COLO668 (cell line): ENCODE data around the gene SH2D1A.
"Not testable (repeated sequence)": the region's sequence is repeated elsewhere in the genome, so short reads cannot be mapped to it uniquely, and the experiment has no call there.

Experiments used
- DNase-seq: peaks from one replicate; lab custom pipeline; 2025; ENCODE audit not compliant: unreplicated experiment; lab: John Stamatoyannopoulos, UW

Gene SH2D1A

DNA sequence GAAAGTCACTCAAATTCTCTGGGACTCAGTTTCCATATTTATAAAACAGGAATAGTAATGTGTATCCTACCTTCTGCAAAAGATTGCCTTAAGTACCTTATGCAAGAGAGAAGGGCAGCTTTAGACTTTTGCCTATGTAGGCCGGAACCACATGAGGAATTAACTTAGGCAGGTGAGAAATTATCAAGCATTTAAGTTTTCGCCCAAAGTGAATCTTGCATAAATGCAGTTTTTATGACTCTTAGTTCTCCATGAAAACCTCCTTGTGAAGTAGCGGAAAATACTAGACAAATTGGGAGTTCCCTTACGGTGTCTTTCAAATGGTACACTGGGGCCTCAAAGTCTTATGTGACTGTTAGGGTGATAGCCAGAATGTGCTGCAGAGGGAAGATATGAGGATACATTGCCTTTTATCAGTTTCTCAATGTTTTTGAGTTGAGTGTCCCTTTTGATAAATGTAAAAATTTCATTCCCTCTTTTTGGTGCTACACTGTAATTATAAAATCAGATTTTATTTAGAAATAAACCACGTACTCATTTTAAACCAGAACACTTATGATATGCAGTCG, 2.6 kb downstream of the SH2D1A start:
- DNase-seq, result no peak

DNA sequence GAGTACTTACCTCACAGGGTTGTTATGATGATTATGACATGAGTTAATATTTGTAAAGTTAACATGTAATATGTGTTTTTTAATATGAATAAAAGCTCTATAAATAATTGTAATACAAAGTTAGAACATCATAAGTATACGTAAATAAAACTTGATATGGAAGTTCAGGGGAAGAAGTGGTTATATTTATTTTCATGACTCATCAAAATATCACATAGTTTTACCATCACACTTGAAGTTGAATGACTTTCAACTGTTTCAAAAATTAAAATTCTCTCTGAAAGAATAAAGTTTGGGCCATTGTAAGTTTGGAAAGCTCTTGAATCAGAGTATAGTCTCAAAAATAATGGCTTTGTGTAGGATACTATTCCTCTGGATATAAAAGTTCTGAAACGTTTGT, 8.3 kb downstream of the SH2D1A start:
- DNase-seq, result no peak

DNA sequence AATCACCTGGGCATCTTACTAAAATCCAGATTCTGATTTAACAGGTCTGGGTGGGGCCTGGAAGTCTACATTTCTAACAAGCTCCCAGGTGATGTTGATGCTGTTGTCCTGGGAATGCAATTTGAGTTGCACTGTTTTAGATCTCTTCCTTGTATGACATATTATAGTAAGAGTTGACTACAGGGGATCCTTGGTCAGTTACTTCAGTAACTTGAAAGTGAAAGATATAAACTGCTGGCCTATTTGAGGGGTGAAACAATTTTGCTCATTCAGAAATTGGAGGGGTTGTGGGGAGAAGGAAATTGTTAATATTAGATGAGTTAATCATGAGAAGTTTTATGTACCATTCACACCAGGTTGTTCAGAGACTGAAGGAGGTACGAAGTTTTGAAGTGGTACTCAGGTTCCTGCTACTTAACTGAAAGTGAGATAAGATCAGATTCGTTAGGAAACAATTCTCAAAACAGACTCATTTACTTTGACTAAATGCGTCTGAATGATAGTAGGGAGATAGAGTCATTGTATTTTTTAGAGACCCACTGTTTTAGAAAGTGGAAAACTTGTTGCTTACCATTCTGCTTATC, 12.5 kb downstream of the SH2D1A start:
- DNase-seq, result no peak

DNA sequence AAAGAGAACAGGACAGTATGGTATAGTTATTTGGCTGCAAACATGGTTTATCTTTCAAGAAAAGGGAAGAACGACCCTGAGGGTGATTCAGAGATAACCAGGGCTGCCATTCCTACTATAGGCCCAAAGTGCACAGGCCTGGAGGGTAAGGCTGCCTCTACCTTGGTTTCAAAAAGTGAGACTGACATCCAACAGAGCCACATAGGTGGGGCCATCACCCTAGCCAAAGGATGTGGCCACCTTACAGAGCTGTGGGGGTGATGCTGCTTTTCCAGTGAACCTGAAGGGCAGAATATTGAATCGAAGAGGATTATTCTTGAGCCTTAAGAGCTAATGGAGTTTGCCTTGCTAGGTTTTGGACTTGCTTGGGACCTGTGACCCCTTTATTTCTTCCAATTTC, 15.7 kb downstream of the SH2D1A start:
- no peak for DNase-seq

DNA sequence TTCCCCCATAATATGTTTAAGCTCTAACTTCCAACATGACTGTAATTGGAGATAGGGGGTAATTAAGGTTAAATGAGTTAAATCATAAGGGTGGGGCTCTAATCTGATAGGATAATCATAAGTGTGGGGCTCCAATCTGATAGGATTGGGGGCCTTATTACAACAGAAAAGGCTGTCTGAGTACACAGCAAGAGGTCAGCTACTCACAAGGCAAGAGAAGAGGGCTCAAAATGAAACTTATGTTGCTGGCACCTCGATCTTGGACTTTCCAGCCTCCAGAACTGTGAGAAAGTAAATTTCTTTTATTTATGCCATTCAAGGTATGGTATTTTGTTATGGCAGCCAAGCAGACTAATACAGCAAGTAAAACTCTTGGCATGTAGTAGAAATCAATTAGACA, 16.4 kb downstream of the SH2D1A start:
- DNase-seq, result no peak

DNA sequence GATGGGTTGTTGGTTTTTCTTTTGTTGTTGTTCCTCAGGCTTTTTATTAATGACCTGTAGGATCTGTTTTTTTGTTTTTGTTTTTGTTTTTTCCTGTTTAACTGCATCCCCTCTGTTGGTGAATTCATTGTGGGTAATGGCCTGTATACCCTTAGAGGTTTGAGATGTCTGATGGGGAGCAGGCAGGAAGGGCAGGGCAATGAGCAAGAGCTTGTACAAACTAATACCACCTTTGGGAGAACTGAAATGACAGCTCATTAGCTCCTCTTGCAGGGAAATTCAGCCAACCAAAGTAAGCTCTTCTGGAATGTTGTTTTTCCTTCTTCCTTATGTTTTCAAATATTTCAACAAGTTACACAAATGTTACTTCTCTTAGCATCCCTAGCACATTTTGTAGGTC, 23.4 kb downstream of the SH2D1A start:
- DNase-seq, result no peak

DNA sequence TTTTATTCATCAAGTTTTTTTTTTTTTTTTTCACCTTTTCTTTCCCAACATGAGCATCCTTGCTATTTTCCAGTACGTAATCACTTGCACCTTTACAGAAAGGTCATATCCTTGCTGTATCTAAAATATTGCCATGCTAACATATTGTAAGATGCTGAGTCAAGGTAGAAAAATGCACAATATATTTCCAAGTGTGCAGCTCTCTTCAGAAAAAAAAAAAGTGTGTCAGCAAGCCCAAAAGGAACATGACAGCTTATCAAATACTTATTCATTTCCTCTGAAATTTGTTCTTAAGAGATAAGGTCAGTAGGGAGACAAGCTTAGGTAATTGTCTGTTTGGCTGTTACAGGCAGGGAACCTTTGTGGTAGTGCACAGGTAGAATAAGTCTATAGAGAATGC, 27.0 kb downstream of the SH2D1A start:
- no peak for DNase-seq

DNA sequence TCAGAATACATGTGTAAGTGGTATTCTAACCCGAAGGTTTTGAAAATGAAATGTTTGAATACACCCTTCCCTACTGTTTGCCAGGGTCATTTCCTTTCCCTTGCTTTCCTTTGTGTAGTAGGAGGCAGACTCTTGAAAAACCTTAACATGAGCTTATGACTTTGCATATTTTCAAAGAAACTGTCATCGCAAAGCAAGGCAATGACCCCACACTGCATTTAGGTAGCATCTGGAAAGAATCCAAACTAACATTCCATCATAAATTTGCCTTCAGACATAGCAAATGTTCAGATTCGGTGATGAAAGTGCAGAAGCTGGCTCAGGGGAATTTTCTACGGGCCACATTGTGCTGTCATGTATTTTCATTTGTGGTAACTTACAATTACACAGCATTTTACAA, 32.3 kb downstream of the SH2D1A start:
- DNase-seq, result no peak

DNA sequence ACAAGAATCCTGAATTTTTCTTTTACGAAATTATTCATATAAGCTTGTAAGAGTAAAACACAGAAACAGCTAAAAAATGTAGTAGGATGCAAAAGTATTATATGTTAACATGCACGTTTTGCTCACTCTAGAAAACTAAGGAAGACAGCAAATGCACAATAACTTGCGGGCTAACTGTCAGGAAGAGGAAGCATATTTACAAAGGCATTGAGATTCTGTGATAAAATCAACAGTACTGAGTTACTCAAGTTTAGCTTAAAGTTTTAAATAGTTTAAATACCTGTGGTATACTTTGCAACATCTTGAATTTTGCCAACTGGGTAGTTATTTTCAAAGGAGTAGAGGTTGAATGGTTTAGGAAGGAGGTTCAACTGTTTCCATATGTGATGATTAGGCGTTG, 37.0 kb downstream of the SH2D1A start:
- no peak for DNase-seq

DNA sequence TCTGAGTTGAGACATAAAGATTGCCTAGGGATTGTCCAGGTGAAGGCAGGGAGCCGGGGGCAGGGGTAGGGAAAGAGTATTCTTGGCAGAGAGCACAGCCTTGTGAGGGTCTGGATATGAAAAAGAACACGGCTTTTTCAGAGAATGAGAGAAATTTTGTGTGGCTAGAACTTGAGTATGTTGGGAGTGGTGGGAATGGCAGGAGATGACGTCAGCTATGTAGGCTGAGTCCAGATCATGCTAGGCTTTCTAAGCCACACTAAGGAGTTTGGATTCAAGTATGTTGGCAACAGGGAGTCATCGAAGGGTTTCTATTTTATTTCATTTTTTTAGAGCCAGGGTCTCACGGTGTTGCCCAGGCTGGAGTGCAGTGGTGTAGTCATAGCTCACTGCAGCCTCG, 40.0 kb downstream of the SH2D1A start:
- DNase-seq, result no peak

DNA sequence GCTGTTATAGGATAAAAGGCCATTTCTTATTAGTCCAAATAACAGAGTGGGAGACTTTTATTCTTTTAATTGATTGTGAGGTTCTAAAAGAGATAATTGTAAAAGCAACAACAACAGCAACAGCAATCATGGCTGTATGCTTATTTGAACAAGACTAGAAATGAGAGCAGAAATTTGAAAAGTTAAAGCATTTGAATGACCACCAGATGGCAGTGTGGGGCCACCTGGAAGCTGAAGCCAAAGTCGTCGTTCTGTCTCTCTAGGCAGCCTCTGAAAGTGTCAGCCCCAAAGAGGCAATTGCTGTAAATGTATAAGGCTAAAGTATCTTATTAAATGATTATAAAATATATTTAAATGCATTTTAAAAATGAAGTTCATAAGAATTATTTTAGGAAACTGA, 42.2 kb downstream of the SH2D1A start:
- DNase-seq, result peak; percentile 61

DNA sequence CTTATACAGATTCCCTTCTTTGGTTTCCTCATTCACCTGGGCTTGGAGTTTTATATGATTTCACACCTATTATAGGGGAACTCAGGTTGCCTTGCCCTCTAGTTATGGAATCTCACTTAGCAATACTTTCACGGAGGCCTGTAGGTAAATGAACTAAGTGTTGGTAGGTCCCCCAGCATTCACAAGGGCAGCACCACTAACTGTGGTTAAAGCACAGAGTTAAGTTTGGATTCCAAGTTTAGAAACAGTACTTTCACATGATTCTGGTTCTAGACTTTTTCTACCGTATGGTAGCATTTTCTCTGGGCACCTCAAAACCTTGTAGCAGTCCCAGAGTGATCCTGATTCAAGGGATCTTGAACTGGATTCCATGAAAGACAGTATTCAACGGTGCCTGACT, 46.4 kb downstream of the SH2D1A start:
- DNase-seq, result no peak

DNA sequence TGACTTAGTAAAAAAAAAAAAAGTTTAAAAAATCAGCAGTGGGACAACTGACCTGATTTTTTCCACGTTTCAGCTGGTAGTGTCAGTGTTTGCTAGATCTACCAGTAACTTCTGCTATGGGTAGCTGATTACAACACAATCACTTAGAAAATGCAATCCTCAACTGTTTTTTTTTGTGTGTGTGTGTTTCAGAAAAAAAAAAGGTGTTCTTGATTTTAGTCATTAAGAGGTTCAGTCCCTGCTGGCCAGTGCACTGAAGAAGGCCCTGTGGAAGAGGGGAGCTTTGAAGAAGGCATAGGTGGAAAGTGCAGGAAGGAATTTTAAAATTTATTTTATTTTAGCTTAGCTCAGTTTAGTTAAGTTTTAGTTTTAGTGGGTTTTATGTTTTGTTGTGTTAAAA, 46.9 kb downstream of the SH2D1A start:
- no peak for DNase-seq

DNA sequence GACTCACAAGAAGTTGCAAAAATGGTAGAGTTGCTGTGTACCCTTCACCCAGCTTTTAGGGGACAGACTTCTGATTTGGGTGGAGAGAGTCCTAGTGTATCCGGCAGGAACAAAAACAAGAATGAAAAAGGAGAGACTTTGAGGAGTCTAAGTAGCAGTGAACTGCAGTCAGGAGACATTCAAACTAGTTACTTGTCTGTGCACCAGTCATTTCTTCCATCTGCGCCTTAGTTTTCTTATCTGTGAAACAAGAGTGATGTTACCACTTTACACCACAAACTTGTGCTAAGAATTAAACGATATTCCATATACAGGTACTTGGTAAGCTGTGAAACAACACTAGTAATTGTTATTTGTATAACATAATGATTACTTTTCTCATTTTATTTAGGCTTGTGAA, 47.3 kb downstream of the SH2D1A start:
- no peak for DNase-seq

DNA sequence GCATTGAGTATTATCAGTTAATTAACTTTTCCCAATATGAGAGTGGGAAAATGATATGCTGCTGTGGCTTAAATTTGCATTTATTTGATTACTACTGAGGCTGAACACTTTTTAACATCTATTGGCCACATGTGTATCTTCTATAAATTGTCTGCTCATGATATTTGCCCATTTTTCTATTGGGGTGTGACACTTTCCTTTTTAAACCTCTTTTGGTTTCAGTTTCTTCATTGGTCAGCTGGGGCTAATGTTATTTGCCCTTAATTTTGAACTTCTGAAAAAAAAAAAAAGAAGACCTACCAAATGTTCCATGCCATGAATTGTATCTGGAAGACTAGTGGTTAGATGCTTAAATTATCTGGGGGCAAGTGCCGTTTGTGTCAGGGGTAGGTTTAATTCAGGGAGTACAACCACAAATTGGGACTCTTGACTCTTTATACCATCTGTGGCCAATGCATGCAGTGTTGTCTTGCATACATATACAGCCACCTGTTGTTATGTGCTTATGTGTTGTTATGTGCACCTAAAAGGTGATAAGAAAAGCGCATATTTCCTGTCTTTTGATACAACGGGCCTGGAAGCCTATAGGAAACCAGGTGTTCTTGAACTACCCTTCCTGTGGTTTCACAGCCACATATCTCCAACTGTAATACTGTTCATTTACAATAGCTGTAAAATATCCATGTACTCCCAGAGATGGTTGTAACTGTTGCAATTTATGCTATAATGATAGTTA, 49.0 kb downstream of the SH2D1A start:
- DNase-seq, result no peak

DNA sequence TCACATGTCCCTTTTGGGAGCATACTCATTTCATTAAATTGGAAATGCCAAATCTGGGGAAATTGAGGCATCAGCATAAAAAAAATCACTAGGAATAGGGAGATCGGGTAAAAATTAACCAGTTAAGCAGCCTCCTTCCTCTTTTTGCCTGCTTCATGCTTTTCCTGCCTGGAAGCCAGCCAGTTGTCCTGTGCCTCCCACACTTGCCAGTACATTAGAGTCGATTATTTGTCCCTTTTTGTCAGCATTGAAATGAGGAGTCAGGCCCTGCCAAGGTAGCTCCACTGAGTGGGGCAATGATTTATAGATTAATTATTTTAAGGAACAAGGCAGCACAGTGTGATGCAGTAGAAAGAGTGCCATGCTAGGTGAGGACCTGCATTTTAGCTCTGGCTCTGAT, 55.3 kb downstream of the SH2D1A start:
- no peak for DNase-seq

DNA sequence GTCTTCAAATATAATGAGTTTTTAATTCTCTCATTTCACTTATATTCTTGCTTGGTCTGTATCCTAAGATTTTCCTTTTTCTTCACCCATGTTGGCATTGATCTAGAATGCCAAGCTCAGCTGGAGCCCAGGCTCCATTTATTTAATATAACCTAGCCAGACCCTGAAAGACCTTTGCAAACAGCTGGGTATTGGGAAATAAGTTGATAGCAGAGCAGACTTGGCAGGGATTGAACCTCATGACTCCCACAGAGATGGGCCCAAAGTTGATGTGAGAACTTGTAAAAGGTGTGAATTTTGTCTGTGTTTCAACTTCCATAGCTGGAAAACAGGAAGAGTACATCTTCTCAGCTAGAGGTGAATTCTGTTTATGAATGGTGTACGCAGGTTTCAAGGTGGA, 59.5 kb downstream of the SH2D1A start:
- DNase-seq, result no peak

DNA sequence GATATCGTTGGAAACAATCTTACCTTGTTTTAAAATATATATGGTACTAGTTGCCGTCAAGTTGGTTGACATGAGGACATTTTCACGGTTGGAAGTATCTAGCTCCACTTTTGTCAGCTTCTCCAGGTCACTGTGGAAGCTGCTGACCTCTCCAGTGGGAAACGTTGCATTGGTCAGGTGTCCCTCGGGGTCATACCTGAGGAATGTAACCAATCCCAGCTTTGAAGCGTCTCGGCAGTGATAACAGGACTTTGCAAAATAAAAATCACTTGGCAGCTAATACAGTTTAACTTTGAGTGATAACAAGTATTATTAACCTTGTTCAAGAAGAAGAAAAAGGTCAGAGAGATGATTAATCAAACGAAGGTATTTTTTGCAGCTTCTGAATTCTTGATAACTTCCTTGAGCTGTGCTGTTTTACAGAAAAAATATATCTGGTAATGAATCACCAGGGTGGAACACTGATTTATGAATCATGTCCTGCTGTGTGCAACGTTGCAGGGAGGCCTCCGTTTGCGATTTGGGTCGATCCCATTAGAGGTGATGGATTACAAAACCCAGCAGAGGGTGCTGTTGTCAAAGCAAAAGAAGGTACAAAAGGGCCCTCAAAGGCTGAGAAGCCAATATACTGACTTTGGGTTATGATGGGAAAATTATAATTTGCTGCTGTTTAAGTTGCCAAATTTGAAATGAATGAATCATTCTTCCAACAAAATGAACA, 60.1 kb downstream of the SH2D1A start:
- DNase-seq, result peak; percentile 59

DNA sequence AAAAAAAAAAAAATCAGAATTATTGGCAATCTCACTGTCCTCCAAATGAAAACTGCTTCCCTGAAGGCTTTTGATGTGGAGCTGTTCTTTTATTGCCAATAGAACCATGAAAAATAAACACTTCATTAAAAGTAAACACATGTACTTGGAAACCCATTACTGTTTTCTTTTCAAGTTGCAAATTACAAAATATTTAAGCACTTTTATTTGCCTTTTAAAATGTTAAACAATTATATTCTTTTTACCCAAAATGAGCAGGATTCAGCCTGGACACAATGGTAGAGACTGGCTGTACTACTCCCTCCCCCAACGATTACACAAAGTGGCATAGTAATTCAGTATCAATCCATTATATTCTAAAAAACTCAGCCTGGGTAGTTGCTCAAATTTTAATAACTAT, 60.9 kb downstream of the SH2D1A start:
- DNase-seq, result no peak

DNA sequence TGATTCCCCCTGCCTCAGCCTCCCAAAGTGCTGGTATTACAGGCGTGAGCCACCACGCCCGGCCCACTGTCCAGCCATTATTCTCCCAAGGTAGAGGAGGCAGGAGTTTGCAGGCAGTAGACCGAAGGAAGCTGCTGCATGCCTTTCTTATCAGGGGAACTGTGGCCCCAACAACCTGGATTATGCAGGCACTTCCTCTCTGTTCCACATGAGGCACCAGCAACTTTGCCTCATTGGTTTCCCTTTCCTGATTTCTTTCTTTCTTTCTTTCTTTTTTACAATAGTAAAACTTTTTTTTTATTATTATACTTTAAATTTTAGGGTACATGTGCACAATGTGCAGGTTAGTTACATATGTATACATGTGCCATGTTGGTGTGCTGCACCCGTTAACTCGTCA, 62.0 kb downstream of the SH2D1A start:
- DNase-seq, result not testable (repeated sequence)

DNA sequence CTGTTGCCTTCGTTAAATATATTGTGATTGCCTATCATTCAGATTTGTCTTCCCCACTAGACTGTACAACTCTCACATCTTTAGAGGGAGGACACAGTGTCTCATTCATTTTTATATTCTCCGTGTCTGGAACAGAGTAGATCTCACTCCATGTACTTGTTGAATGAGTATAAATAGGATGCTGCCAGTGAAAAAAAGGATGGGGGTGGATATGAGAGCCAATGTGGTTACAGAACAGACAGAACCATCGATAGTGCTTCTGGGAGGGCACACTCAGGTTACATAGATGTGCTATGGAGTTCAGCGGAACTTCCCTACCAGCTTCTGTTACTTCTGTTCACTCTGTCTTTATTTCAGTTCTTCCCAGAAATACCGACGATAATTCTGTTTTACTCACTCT, 66.9 kb downstream of the SH2D1A start:
- DNase-seq, result no peak

DNA sequence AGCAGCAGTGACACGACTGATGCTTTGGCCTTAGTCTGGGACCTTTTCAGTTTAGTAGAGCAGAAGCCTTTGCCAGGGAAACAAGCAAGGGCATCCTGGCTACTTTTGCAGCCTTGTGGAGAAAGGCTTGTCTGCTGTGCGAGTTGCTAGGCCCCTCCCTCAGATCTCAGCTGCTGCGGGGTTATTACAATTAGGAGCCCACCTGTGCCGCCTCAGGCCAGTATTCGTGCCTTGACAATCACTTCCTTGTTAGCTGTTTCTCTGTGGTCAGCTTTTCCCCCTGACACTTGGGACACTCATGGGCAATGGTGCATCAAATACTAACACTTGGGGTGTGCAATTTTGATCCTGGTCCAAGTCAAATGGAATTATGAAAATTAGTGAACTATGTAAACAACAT, 67.9 kb downstream of the SH2D1A start:
- peak; percentile 70 for DNase-seq
